ENCODE data around the gene KCNJ18.
"Not testable (repeated sequence)": the region's sequence is repeated elsewhere in the genome, so short reads cannot be mapped to it uniquely, and the experiment has no call there.

The KCNJ18 gene

DNA sequence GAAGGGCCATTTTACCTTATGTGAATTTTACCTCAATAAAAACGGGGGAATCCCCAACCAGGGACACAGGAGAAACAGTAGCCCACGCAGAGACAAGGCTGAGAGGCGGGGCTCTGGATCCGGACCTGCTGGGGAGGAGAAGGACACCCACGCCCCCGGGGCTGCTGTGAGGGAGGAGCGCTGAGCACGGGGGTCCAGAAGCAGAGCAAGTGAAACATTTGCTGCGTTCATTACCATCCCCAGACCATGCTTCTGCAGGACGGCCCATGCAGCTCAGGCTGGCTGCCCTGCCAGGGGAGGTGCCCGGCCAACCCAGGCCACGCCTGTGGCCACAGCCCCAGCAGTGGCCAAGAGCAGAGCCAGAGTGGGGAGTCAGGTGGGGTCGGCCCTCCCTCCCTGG, 50.0 kb downstream of the KCNJ18 start:
- no peak for DNase-seq
- Histone ChIP-seq H3K4me3 (ENCODE audit: insufficient read depth, low read depth, low read length, poor library complexity, severe bottlenecking) (no peak overlapping the region), H3K36me3 (ENCODE audit: control insufficient read depth, insufficient read depth, low read length) (no peaks in the 10 kb centered on the region), H3K27me3 (replicated peaks; ENCODE audit: control insufficient read depth, insufficient read depth, low read length, poor library complexity, severe bottlenecking) (no peaks in the 10 kb centered on the region), H3K27ac (ENCODE audit: insufficient read depth, low read length, poor library complexity, severe bottlenecking) (no peak overlapping the region), H3K4me1 (ENCODE audit: control insufficient read depth, insufficient read depth, low read length, poor library complexity, severe bottlenecking) (no peaks in the 10 kb centered on the region), H3K9me3 (ENCODE audit: control insufficient read depth, low read length) (no peaks in the 10 kb centered on the region)

DNA sequence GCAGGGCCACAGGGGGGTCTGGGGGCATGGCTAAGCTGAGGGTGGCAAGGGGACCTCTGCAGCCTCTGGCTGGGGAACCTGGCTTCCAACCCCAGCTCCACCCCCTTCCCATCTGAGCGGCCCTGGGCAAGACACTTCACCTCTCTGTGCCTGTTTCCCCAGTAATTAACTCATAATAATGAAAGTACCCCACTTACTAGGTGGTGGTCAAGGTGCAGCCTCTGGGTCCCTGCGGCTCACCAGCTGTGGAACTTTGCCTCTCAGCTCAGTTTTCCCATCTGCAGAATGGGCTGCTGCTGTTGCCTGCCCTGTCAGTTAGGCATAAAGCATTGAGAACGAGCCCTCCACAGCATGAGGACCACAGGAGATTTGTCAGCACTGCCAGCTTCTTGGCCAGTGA, 51.8 kb downstream of the KCNJ18 start:
- not testable (repeated sequence) for H3K9me3 ChIP-seq (ENCODE audit: control insufficient read depth, low read length); H3K4me3 ChIP-seq (ENCODE audit: insufficient read depth, low read depth, low read length, poor library complexity, severe bottlenecking); H3K27ac ChIP-seq (ENCODE audit: insufficient read depth, low read length, poor library complexity, severe bottlenecking); H3K4me1 ChIP-seq (ENCODE audit: control insufficient read depth, insufficient read depth, low read length, poor library complexity, severe bottlenecking); H3K36me3 ChIP-seq (ENCODE audit: control insufficient read depth, insufficient read depth, low read length); H3K27me3 ChIP-seq (replicated peaks; ENCODE audit: control insufficient read depth, insufficient read depth, low read length, poor library complexity, severe bottlenecking); DNase-seq

DNA sequence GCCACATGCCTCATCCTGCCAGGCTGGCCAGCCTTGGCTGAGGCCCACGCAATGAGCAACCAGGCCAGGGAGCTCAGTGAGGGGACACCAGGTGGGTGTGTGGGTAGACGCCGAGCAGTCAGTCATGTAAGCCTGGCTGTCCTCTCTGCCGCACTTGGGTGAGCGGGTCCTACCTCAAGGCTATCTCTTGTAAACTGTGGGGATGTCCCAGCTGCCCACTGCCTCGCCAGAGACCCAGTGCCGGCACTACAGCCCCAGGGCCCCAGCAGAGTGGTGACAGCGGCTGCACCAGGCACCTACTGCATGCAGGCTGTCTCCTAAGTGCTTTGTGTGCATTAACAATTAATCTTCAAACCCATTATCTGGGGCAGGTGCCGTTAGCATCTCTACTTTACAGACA, 52.3 kb downstream of the KCNJ18 start:
- H3K4me1 ChIP-seq (ENCODE audit: control insufficient read depth, insufficient read depth, low read length, poor library complexity, severe bottlenecking); H3K27ac ChIP-seq (ENCODE audit: insufficient read depth, low read length, poor library complexity, severe bottlenecking); H3K36me3 ChIP-seq (ENCODE audit: control insufficient read depth, insufficient read depth, low read length); H3K4me3 ChIP-seq (ENCODE audit: insufficient read depth, low read depth, low read length, poor library complexity, severe bottlenecking); H3K9me3 ChIP-seq (ENCODE audit: control insufficient read depth, low read length); DNase-seq; H3K27me3 ChIP-seq (replicated peaks; ENCODE audit: control insufficient read depth, insufficient read depth, low read length, poor library complexity, severe bottlenecking): not testable (repeated sequence)

DNA sequence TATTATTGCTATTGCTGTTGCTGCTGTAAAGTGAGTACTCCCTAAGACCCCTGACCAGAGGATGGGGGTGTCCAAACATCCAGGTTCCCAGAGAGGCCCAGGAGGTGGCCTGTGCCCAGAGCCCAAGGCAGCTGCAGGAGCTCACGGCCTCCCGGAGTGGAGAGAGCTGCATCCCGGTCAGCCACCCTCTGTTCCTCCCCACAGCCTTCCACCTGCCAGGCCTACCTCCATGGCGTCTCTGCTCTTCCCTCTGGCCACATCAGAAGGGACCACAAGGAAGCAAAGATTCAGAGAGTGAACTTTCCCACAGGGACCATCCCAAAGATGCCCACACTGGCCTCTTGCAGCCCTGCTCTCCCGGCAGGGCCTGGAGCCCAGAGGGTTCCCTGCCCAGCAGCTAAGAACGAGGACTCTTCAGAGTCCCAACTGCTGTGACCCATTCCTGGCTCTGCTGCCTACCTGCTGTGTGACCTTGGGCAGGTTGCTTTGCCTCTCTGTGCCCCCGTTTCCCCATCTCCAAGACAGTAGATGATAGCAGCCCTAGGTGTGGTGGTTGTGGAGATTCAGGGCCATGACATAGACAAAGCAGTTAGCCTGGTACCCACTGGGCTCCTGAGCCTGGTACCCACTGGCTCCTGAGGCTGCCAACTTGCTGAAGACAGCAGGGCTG, 53.2 kb downstream of the KCNJ18 start:
- H3K9me3 ChIP-seq (ENCODE audit: control insufficient read depth, low read length); H3K27me3 ChIP-seq (replicated peaks; ENCODE audit: control insufficient read depth, insufficient read depth, low read length, poor library complexity, severe bottlenecking); H3K4me1 ChIP-seq (ENCODE audit: control insufficient read depth, insufficient read depth, low read length, poor library complexity, severe bottlenecking); H3K27ac ChIP-seq (ENCODE audit: insufficient read depth, low read length, poor library complexity, severe bottlenecking); H3K4me3 ChIP-seq (ENCODE audit: insufficient read depth, low read depth, low read length, poor library complexity, severe bottlenecking); DNase-seq; H3K36me3 ChIP-seq (ENCODE audit: control insufficient read depth, insufficient read depth, low read length): not testable (repeated sequence)

DNA sequence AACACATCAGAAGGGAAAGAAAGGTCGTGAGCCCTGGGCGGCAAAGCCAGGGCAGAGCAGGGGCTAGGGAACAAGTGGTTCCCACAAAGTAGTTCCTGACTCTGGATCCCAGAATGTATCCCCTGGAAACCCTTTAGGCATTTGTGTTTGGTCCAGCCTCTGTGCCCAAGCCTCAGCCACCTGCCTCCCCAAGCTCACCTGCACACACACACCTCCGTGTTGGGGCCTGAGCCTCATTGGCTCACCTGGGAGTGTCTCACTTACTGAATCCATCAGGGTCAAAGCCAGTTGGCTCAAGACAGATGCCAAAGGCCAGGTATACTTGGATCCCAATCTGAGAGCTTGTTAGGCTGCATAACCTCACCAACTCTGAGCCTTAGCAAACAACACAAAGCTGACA, 54.1 kb downstream of the KCNJ18 start:
- not testable (repeated sequence) for H3K36me3 ChIP-seq (ENCODE audit: control insufficient read depth, insufficient read depth, low read length); H3K9me3 ChIP-seq (ENCODE audit: control insufficient read depth, low read length); H3K27me3 ChIP-seq (replicated peaks; ENCODE audit: control insufficient read depth, insufficient read depth, low read length, poor library complexity, severe bottlenecking); H3K4me3 ChIP-seq (ENCODE audit: insufficient read depth, low read depth, low read length, poor library complexity, severe bottlenecking); H3K27ac ChIP-seq (ENCODE audit: insufficient read depth, low read length, poor library complexity, severe bottlenecking); H3K4me1 ChIP-seq (ENCODE audit: control insufficient read depth, insufficient read depth, low read length, poor library complexity, severe bottlenecking); DNase-seq

DNA sequence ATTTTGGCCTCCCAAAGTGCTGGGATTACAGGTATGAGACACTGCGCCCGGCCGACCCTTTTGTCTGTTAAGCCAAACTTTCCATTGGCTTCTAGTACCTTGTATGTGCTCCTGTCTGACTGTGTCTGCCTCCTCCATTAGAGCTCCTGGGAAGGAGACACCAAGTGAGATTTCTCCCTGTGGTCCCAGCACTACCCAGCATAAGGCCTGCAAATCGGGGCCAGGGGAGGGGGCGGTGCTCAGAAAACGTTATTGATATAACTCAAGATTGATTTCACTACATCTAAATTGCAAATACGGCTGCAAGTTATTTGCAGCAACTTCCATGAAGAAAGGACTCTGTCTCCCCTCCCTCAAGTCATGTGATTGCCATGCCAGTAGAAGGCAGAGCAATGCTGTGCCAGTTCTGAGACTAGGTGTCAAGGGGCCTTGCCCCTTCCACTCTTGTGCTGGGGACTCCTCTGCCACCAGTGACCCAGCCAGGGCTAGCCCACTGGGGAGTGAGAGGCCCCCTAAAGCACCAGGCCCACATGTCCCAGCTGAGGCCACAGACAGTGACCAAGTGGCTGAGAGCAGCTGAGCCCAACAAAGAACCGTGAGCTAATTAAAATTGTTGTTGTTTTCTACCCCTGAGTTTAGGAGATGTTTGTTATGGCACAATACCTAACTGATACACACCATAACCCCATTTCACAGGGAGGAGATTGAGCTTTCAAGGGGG, 55.0 kb downstream of the KCNJ18 start:
- H3K36me3 ChIP-seq (ENCODE audit: control insufficient read depth, insufficient read depth, low read length); DNase-seq; H3K4me3 ChIP-seq (ENCODE audit: insufficient read depth, low read depth, low read length, poor library complexity, severe bottlenecking); H3K27me3 ChIP-seq (replicated peaks; ENCODE audit: control insufficient read depth, insufficient read depth, low read length, poor library complexity, severe bottlenecking); H3K4me1 ChIP-seq (ENCODE audit: control insufficient read depth, insufficient read depth, low read length, poor library complexity, severe bottlenecking); H3K9me3 ChIP-seq (ENCODE audit: control insufficient read depth, low read length); H3K27ac ChIP-seq (ENCODE audit: insufficient read depth, low read length, poor library complexity, severe bottlenecking): not testable (repeated sequence)

DNA sequence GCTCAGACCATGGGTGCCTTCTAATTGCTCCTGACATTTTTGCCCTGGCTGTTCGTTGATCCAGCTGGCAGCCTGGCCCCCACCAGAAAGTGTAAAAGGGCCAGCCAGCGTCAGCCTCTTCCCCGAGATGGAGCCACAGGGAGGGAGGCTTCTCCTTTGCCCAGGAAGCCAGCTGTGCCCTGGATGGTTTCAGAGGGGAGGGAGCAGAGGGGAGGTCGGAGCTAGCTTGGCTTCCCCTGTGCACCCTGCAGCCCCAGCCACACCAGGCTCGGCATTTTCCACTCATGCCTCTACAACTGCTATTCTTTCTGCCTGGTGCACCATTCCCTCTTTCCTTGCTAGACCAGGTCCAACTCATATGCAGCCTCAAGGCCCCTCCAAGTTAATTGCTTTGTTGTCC, 56.4 kb downstream of the KCNJ18 start:
- not testable (repeated sequence) for H3K27me3 ChIP-seq (replicated peaks; ENCODE audit: control insufficient read depth, insufficient read depth, low read length, poor library complexity, severe bottlenecking); H3K9me3 ChIP-seq (ENCODE audit: control insufficient read depth, low read length); H3K27ac ChIP-seq (ENCODE audit: insufficient read depth, low read length, poor library complexity, severe bottlenecking); DNase-seq; H3K4me1 ChIP-seq (ENCODE audit: control insufficient read depth, insufficient read depth, low read length, poor library complexity, severe bottlenecking); H3K36me3 ChIP-seq (ENCODE audit: control insufficient read depth, insufficient read depth, low read length); H3K4me3 ChIP-seq (ENCODE audit: insufficient read depth, low read depth, low read length, poor library complexity, severe bottlenecking)

DNA sequence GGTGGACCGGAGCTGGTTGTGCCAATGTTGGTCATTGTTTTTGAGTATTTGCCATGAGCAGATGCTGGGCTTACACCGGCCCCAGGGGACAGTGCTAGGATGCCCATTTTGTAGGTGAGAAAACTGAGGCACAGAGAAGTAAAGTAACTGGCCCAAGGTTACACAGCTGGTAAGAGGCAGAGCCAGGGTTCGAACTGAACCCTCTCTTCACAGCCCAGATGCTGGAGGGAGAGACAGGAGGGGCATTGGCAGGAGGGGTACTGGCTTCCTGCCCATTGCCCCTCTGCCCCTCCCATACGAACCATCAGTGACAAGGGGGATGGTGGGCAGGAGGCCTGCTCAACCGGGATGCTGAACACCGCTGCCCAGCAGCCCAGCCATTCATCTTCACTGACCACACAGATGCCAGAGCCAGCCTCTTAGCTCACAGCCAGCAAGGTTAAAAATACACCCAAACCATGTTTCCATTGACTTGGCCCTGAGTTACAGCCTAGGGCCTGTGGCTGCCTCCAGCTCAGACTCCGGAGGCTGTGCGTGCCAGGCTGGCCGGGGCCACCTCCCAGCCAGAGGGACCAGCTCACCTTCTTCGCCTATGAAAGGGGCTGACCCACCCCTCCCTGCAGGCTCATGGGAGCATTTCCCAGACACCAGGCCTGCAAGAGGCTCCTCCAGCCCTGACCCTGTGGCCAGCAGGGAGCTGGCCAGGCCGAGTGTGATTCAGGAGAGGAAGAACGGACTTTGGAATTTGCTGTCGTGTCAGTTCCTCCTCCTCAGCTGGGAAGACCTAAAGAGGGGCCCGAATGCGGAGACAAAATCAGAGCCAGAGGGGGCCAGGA, 57.6 kb downstream of the KCNJ18 start:
- not testable (repeated sequence) for H3K27me3 ChIP-seq (replicated peaks; ENCODE audit: control insufficient read depth, insufficient read depth, low read length, poor library complexity, severe bottlenecking); H3K27ac ChIP-seq (ENCODE audit: insufficient read depth, low read length, poor library complexity, severe bottlenecking); H3K36me3 ChIP-seq (ENCODE audit: control insufficient read depth, insufficient read depth, low read length); DNase-seq; H3K4me1 ChIP-seq (ENCODE audit: control insufficient read depth, insufficient read depth, low read length, poor library complexity, severe bottlenecking); H3K4me3 ChIP-seq (ENCODE audit: insufficient read depth, low read depth, low read length, poor library complexity, severe bottlenecking); H3K9me3 ChIP-seq (ENCODE audit: control insufficient read depth, low read length)

DNA sequence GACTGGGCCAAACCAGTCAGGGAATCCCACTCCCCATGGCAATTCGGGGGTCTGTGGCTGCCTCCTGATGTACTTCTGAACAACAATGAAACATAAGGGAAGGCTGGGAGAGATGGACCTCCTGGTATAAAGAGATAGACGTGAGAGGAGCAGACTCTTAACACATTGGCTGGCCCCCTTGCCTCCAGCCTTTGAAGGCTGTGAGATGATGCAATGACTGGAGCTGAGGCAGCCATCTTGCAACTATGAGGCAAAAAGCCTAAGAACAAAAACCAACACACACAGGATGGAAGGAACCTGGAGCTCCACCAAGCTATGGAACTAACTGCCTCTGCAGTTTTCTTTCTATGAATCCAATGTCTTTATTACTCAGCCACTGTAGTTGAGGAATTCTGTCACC, 58.8 kb downstream of the KCNJ18 start:
- H3K27ac ChIP-seq (ENCODE audit: insufficient read depth, low read length, poor library complexity, severe bottlenecking); H3K4me3 ChIP-seq (ENCODE audit: insufficient read depth, low read depth, low read length, poor library complexity, severe bottlenecking); DNase-seq; H3K4me1 ChIP-seq (ENCODE audit: control insufficient read depth, insufficient read depth, low read length, poor library complexity, severe bottlenecking); H3K9me3 ChIP-seq (ENCODE audit: control insufficient read depth, low read length); H3K36me3 ChIP-seq (ENCODE audit: control insufficient read depth, insufficient read depth, low read length); H3K27me3 ChIP-seq (replicated peaks; ENCODE audit: control insufficient read depth, insufficient read depth, low read length, poor library complexity, severe bottlenecking): not testable (repeated sequence)

Measured in effector memory CD4-positive, alpha-beta T cell (primary cell).